H9 (cell line): ENCODE measurements around the gene F13A1. TPM values are rescaled to one million over a fixed set of nuclear protein-coding genes. Genes with fewer than 3 reads are reported as not detected.

Experiments
- DNase-seq: peaks from one replicate; pipeline ENCODE4 v3.0.0-alpha.2; 2017
- H2AFZ ChIP-seq: one replicate; pipeline ENCODE4 v1.6.1; 2013; ENCODE audit warnings: mild to moderate bottlenecking, low read length, control low read depth, moderate library complexity
- H2AK5ac ChIP-seq: 2 replicates; pipeline ENCODE4 v1.6.1; 2013; ENCODE audit warnings: low read length, control low read depth, mixed read lengths; ENCODE audit not compliant: insufficient read length
- H2BK120ac ChIP-seq: one replicate; pipeline ENCODE4 v1.6.1; 2013; ENCODE audit warnings: low read depth, mild to moderate bottlenecking, low read length, control low read depth, inconsistent platforms; ENCODE audit not compliant: poor library complexity, severe bottlenecking
- H2BK12ac ChIP-seq: 2 replicates; pipeline ENCODE4 v1.6.1; 2013; ENCODE audit warnings: low read length, control low read depth, mixed read lengths, low read depth; ENCODE audit not compliant: insufficient read length
- H2BK15ac ChIP-seq: 2 replicates; pipeline ENCODE4 v1.6.1; 2013; ENCODE audit warnings: low read depth, low read length, control low read depth
- H2BK20ac ChIP-seq: one replicate; pipeline ENCODE4 v1.6.1; 2013; ENCODE audit warnings: low read depth, mild to moderate bottlenecking, low read length, control low read depth, inconsistent platforms; ENCODE audit not compliant: poor library complexity, severe bottlenecking
- H2BK5ac ChIP-seq: 2 replicates; pipeline ENCODE4 v1.6.1; 2013; ENCODE audit warnings: low read length, control low read depth, mixed read lengths; ENCODE audit not compliant: insufficient read length
- H3K14ac ChIP-seq: 2 replicates; pipeline ENCODE4 v1.6.1; 2013; ENCODE audit warnings: low read length, control low read depth; ENCODE audit not compliant: insufficient read depth
- H3K18ac ChIP-seq: 2 replicates; pipeline ENCODE4 v1.6.1; 2013; ENCODE audit warnings: low read depth, mild to moderate bottlenecking, mixed read lengths, low read length, control low read depth; ENCODE audit not compliant: insufficient read length
- H3K23ac ChIP-seq: 2 replicates; pipeline ENCODE4 v1.6.1; 2013; ENCODE audit warnings: low read length, control low read depth, mixed read lengths, low read depth; ENCODE audit not compliant: insufficient read length
- H3K23me2 ChIP-seq: 2 replicates; pipeline ENCODE4 v1.6.1; 2013; ENCODE audit warnings: low read depth, mild to moderate bottlenecking, mixed read lengths, low read length, control low read depth; ENCODE audit not compliant: insufficient read length, poor library complexity, severe bottlenecking
- H3K27ac ChIP-seq: 2 replicates; pipeline ENCODE4 v1.5.1; 2013; ENCODE audit warnings: low read length, control low read depth, mixed read lengths, low read depth; ENCODE audit not compliant: insufficient read length
- H3K27me3 ChIP-seq: 2 replicates; pipeline ENCODE4 v1.6.1; 2013; ENCODE audit warnings: low read length, control low read depth, inconsistent platforms; ENCODE audit not compliant: insufficient read depth
- H3K4ac ChIP-seq: 2 replicates; pipeline ENCODE4 v1.6.1; 2013; ENCODE audit warnings: low read depth, mild to moderate bottlenecking, control low read depth, inconsistent platforms, low read length, moderate library complexity
- H3K4me1 ChIP-seq: 2 replicates; pipeline ENCODE4 v1.6.1; 2013; ENCODE audit warnings: low read length, control low read depth, inconsistent platforms; ENCODE audit not compliant: insufficient read depth
- H3K4me2 ChIP-seq: 2 replicates; pipeline ENCODE4 v1.6.1; 2013; ENCODE audit warnings: low read length, control low read depth, mixed read lengths; ENCODE audit not compliant: insufficient read length, insufficient read depth
- H3K56ac ChIP-seq: 2 replicates; pipeline ENCODE4 v1.6.1; 2013; ENCODE audit warnings: low read depth, mild to moderate bottlenecking, mixed read lengths, low read length, control low read depth; ENCODE audit not compliant: insufficient read length
- H3K79me1 ChIP-seq: 2 replicates; pipeline ENCODE4 v1.6.1; 2013; ENCODE audit warnings: low read depth, mild to moderate bottlenecking, moderate library complexity, low read length, control low read depth, inconsistent platforms; ENCODE audit not compliant: insufficient read depth, poor library complexity, severe bottlenecking
- H3K79me2 ChIP-seq: 2 replicates; pipeline ENCODE4 v1.6.1; 2013; ENCODE audit warnings: low read length, control low read depth, inconsistent platforms; ENCODE audit not compliant: insufficient read depth
- H3K9ac ChIP-seq: 2 replicates; pipeline ENCODE4 v1.6.1; 2013; ENCODE audit warnings: low read length, control low read depth, mixed read lengths; ENCODE audit not compliant: insufficient read length; ENCODE audit errors: extremely low read depth
- H3K9me3 ChIP-seq: one replicate; pipeline ENCODE4 v1.6.1; 2013; ENCODE audit warnings: low read depth, low read length, inconsistent platforms; ENCODE audit not compliant: control insufficient read depth
- H3T11ph ChIP-seq: one replicate; pipeline ENCODE4 v1.6.1; 2013; ENCODE audit warnings: mild to moderate bottlenecking, low read length, control low read depth, inconsistent platforms
- H4K20me1 ChIP-seq: one replicate; pipeline ENCODE4 v1.6.1; 2013; ENCODE audit not compliant: control insufficient read depth, insufficient read length, insufficient read depth
- H4K5ac ChIP-seq: 2 replicates; pipeline ENCODE4 v1.6.1; 2013; ENCODE audit warnings: low read depth, mild to moderate bottlenecking, mixed read lengths, low read length, control low read depth; ENCODE audit not compliant: insufficient read length
- H4K8ac ChIP-seq: replicated peaks from 2 replicates; pipeline ENCODE4 v1.6.1; 2013; ENCODE audit warnings: low read length, control low read depth, mixed read lengths, low read depth; ENCODE audit not compliant: insufficient read length
- H4K91ac ChIP-seq: 2 replicates; pipeline ENCODE4 v1.6.1; 2013; ENCODE audit warnings: low read depth, mild to moderate bottlenecking, moderate library complexity, mixed read lengths, low read length, control low read depth; ENCODE audit not compliant: insufficient read length
- H3K27ac Mint-ChIP-seq, 3 experiments: 2 replicates in 2 of 3; 3 replicates in 1 of 3; pipeline ENCODE4 v1.8.0; 2020 to 2021; ENCODE audit warnings: mixed read lengths in 3 of 3, mild to moderate bottlenecking in 1 of 3, moderate library complexity in 1 of 3
- H3K27me3 Mint-ChIP-seq: 2 replicates; pipeline ENCODE4 v1.8.0; 2021; ENCODE audit warnings: low read depth, mild to moderate bottlenecking, moderate library complexity, mixed read lengths
- H3K36me3 Mint-ChIP-seq, 3 experiments: 2 replicates in 2 of 3; 3 replicates in 1 of 3; pipeline ENCODE4 v1.8.0; 2020 to 2021; ENCODE audit warnings: low read depth in 3 of 3, mixed read lengths in 3 of 3; ENCODE audit not compliant: insufficient read depth in 1 of 3
- H3K4me1 Mint-ChIP-seq, 2 experiments: 2 replicates each; pipeline ENCODE4 v1.8.0; 2020; ENCODE audit warnings: mixed read lengths in 2 of 2
- H3K4me3 Mint-ChIP-seq, 2 experiments: 2 replicates in 1 of 2; 3 replicates in 1 of 2; pipeline ENCODE4 v1.8.0; 2020 to 2021; ENCODE audit warnings: mild to moderate bottlenecking in 2 of 2, mixed read lengths in 2 of 2, moderate library complexity in 1 of 2
- H3K9me3 Mint-ChIP-seq, 2 experiments: 2 replicates in 1 of 2; 3 replicates in 1 of 2; pipeline ENCODE4 v1.8.0; 2020; ENCODE audit warnings: mild to moderate bottlenecking in 2 of 2, mixed read lengths in 2 of 2, moderate library complexity in 1 of 2
- CTCF ChIP-seq: fragments of 200-600 bp; sonication (generic); conservative IDR thresholded peaks from 3 replicates; pipeline ENCODE4 v1.8.0; 2021; ENCODE audit warnings: antibody characterized with exemption, mild to moderate bottlenecking
- WGBS: extraction: QIAGEN DNeasy Blood & Tissue Kit; methylation state at CpG from one replicate; pipeline ENCODE4 v1.1.7; 2013; ENCODE audit warnings: missing lambda C conversion rate, low lambda C conversion rate, mixed read lengths; ENCODE audit not compliant: insufficient read length; ENCODE audit errors: extremely low coverage; 5-methylcytosine and 5-hydroxymethylcytosine counted together
- total RNA-seq: library from RNA; stranded (reverse); gene quantifications from 2 replicates; pipeline ENCODE4 v1.2.1, GENCODE V29; 2021

F13A1 gene
- total RNA-seq, 1 experiment from 2014 or later: 0.15 TPM

- H3K18ac ChIP-seq: no peak overlapping the region
- DNase-seq: no peak
- no peak overlapping the region for H3K4me3 Mint-ChIP-seq
- H3K36me3 Mint-ChIP-seq: no peaks in the 10 kb centered on the region
- no peaks in the 10 kb centered on the region for H3K79me2 ChIP-seq
- no peak overlapping the region for H2BK5ac ChIP-seq
- H3K27ac Mint-ChIP-seq: no peak overlapping the region
- H3K4me2 ChIP-seq: no peak overlapping the region
- no peak overlapping the region for H2BK20ac ChIP-seq
- no peak overlapping the region for H3K23ac ChIP-seq
- H3K4ac ChIP-seq: no peak overlapping the region
- H3K14ac ChIP-seq: no peak overlapping the region
- H3K79me1 ChIP-seq: no peaks in the 10 kb centered on the region
- no peak overlapping the region for H3K56ac ChIP-seq
- WGBS: no CpG with 5 or more reads among the region's 5 CpGs
- no peak overlapping the region for H2AFZ ChIP-seq
- H2BK15ac ChIP-seq: no peak overlapping the region
- no peak overlapping the region for H3T11ph ChIP-seq
- H4K20me1 ChIP-seq: no peaks in the 10 kb centered on the region
- H3K27me3 ChIP-seq: no peaks in the 10 kb centered on the region; the same call in 1 of the 2 replicates
- peaks cover 15 to 19% of the 10 kb centered on the region in 2 experiments for H3K4me1 Mint-ChIP-seq
- no peak overlapping the region for H3K9ac ChIP-seq
- H3K27ac ChIP-seq: no peak overlapping the region
- no peak overlapping the region for H2BK12ac ChIP-seq
- no peak for TF ChIP-seq CTCF
- peak overlapping the region; percentile 46 for H4K8ac ChIP-seq
- 0 out of 2 replicates have a peak, but pooled peaks cover 2% of the 10 kb centered on the region for H3K4me1 ChIP-seq
- peaks cover 57% of the 10 kb centered on the region for H3K27me3 Mint-ChIP-seq
- H4K91ac ChIP-seq: no peak overlapping the region
- peaks cover 10% of the 10 kb centered on the region for H3K23me2 ChIP-seq
- no peak overlapping the region for H4K5ac ChIP-seq
- H3K9me3 ChIP-seq: no peaks in the 10 kb centered on the region
- no peak overlapping the region for H2BK120ac ChIP-seq
- no peaks in the 10 kb centered on the region for H3K9me3 Mint-ChIP-seq
- H2AK5ac ChIP-seq: no peak overlapping the region
These were observed 2.9 kb upstream of the F13A1 start for GRCh38 chr6:6323352-6323751.
